ENCODE results near the gene LAMA5.

DNA sequence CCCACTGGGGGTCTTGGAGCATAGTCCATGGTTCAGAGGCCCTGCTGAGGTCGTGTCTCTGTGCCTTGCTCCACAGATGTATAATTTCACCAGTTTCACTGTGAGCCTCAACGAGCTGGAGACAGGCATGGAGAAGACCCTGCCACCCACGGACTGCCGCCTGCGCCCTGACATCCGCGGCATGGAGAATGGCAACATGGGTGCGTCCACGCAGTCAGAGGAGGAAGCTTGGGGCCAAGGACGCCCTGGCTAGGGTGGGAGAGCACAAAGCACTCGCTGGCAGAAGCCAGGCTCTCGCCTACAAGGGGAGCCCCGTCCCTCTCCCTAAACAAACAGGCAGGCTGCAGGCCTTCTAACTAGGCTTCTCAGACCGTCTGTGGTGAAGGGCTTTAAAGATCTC is 78.0 kb downstream of the LAMA5 start:
- TF ChIP-seq, protein P1, sequence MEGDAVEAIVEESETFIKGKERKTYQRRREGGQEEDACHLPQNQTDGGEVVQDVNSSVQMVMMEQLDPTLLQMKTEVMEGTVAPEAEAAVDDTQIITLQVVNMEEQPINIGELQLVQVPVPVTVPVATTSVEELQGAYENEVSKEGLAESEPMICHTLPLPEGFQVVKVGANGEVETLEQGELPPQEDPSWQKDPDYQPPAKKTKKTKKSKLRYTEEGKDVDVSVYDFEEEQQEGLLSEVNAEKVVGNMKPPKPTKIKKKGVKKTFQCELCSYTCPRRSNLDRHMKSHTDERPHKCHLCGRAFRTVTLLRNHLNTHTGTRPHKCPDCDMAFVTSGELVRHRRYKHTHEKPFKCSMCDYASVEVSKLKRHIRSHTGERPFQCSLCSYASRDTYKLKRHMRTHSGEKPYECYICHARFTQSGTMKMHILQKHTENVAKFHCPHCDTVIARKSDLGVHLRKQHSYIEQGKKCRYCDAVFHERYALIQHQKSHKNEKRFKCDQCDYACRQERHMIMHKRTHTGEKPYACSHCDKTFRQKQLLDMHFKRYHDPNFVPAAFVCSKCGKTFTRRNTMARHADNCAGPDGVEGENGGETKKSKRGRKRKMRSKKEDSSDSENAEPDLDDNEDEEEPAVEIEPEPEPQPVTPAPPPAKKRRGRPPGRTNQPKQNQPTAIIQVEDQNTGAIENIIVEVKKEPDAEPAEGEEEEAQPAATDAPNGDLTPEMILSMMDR (IDR thresholded peaks at IDR 0.05; ENCODE audit: insufficient read depth, low read length, poor library complexity, severe bottlenecking) = no peak
- no peak for TF ChIP-seq EZH2phosphoT487 (conservative IDR thresholded peaks at IDR 0.05; ENCODE audit: low read length)

All from SU-DHL-6 (cell line).